GM12872 (cell line): ENCODE data around the gene ZDHHC16.

Experiments
- CTCF ChIP-seq: IDR thresholded peaks from 3 replicates; pipeline ENCODE4 v1.5.1; 2011; ENCODE audit warnings: low read depth, mild to moderate bottlenecking, low read length, moderate library complexity; ENCODE audit not compliant: insufficient read depth

ZDHHC16 gene

GRCh38 chr10:97444212-97444611, 1.8 kb upstream of the ZDHHC16 start:
- TF ChIP-seq CTCF: no peak

DNA sequence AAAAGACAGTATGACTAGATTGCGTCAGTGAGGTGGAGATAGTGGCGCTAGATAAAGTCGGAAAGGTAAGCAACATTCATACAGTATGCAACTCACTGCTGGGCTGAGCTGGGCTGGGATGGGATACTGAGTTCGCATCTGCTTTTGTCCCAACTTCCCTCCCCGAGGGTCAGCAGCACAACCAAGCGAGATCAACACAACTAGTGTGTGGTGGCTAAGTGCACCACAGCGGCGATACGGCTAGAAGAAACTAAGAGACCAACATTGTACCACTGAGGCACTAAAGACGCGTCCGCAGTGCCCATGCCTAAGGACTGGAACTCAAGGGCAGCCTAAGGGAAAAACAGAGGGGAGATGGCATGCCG, 636 bp upstream of the ZDHHC16 start:
- no peak for TF ChIP-seq CTCF

DNA sequence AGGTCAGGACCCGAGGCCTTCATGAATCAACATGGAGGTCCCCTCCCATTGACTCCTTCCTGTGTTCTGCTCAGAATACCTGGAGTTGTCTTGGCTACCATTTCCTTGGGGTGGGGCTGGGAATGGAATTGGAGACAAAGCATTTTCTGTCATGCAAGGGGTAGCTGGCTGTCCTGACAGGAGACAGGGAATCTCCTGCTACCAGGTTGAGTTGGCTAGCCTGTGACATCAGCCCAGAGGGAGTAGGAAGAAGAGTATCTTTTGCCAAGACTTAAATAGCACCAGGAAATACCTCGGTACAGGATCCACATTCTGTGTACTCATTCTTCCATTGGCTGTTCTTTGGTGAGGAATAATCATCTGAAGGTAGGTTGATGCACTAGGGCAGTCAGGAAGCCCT, 4.9 kb downstream of the ZDHHC16 start:
- TF ChIP-seq CTCF: no peak

GRCh38 chr10:97451605-97452004, 5.6 kb downstream of the ZDHHC16 start:
- TF ChIP-seq CTCF: no peak

GRCh38 chr10:97452352-97452751, 6.4 kb downstream of the ZDHHC16 start:
- TF ChIP-seq CTCF: no peak

DNA sequence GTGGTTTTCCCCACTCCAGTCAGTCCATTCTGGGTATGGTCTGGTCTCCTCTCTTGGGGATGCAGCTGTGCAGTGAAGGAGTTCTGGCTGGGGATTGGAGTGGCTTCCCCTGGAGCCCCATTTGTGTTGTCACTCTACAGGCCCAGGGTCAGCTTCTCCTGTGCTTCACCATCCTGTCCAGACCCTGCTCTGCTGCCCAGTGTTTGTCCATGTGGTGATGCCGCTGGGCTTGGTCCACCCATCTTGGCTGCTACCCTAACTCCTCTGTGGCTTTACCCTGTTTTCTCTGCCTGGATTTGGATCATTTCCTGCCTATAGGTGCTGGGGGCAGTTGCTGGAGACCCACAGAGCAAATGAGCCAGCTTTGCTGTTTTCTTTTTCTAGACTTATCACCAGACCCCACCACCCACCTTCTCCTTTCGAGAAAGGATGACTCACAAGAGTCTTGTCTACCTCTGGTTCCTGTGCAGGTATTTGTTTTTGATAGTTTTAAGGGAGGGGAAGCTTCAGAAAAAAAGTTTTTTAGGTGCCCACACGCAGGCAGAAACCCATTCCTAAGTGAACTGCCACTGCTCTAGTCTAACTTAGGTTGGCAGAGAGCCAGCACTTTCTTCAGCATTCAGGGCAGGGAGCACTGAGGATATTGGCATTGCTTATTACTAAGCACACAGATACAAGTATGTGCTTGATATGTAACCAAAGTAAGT, 8.5 kb downstream of the ZDHHC16 start:
- TF ChIP-seq CTCF: no peak

GRCh38 chr10:97456034-97456685, 10.2 kb downstream of the ZDHHC16 start:
- no peak for TF ChIP-seq CTCF
